ENCODE results near the gene SOD3. TPM values are rescaled to one million over a fixed set of nuclear protein-coding genes. Genes with fewer than 3 reads are reported as not detected.

Gene SOD3
- total and polyA plus RNA-seq, 2 of the 13 experiments (the other 11 are each of a cell fraction or from before 2014, with no cell fraction given): 0.04 TPM; not detected in 1

DNA sequence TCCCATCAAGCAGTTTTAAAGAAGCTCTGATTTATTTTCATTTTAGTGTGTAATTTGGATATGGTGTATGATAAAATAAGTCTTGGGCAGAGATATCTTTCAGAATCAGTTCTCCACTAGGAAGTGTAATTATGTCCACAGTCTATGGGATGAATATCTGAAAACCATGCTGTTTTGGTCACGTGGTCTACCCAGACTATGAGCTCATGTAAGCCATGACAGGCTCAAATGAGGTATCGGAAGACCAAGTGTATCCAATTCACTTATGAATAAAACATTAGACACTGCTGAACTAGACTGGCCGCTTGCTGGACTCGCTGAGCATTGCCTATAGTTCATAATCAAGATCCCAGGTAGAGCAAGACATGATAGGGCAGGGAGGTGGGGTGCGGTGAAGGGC, 50.5 kb downstream of the SOD3 start:
- Histone ChIP-seq H4K20me1 (ENCODE audit: insufficient read depth, low read length) (no peaks in the 10 kb centered on the region), H3K4me2 (ENCODE audit: low read depth, low read length) (no peak overlapping the region), H3K4me3 (replicated peaks in 1 of 3; ENCODE audit: insufficient read depth in 1 of 3, low read depth in 2 of 3, low read length in 3 of 3) (no peak overlapping the region), H3K9ac (ENCODE audit: insufficient read depth, low read depth, low read length) (no peak overlapping the region), H3K4me1 (ENCODE audit: insufficient read depth, low read length) (peaks cover 13% of the 10 kb centered on the region), H3K27ac (ENCODE audit: extremely low read length, insufficient read depth, low read length) (no peak overlapping the region), H3K79me2 (ENCODE audit: insufficient read depth, low read length) (no peaks in the 10 kb centered on the region), H2AFZ (ENCODE audit: low read length) (no peak overlapping the region), H3K27me3 (ENCODE audit: control insufficient read depth in 1 of 2, insufficient read depth in 2 of 2, low read length in 2 of 2) (no peaks in the 10 kb centered on the region), H3K9me3 (ENCODE audit: low read length) (no peaks in the 10 kb centered on the region), H3K36me3 (replicated peaks in 1 of 2; ENCODE audit: control insufficient read depth in 1 of 2, insufficient read depth in 2 of 2, low read length in 2 of 2) (no peaks in the 10 kb centered on the region)
- intact Hi-C loops (cut with micrococcal nuclease; ENCODE audit: unreplicated experiment) (no loop called here), in situ Hi-C loops (cut with HindIII; ENCODE audit: extremely low pct_ligation_motif_present, low pct_unique_long_range_greater_than_20kb) (no loop called here)
- FAIRE-seq (no peak), DNase-seq (ENCODE audit: low spot score) (no peak), ATAC-seq (no peak)
- POLR2A ChIA-PET: no interaction called here
- TF ChIP-seq, protein P1, sequence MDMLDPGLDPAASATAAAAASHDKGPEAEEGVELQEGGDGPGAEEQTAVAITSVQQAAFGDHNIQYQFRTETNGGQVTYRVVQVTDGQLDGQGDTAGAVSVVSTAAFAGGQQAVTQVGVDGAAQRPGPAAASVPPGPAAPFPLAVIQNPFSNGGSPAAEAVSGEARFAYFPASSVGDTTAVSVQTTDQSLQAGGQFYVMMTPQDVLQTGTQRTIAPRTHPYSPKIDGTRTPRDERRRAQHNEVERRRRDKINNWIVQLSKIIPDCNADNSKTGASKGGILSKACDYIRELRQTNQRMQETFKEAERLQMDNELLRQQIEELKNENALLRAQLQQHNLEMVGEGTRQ (IDR thresholded peaks at IDR 0.05; ENCODE audit: low read depth, low read length): peak; percentile 45
- TF ChIP-seq, protein P1 (CRISPR knock-in tag; IDR thresholded peaks at IDR 0.05; ENCODE audit: borderline replicate concordance): no peak
- TF ChIP-seq, protein P2, sequence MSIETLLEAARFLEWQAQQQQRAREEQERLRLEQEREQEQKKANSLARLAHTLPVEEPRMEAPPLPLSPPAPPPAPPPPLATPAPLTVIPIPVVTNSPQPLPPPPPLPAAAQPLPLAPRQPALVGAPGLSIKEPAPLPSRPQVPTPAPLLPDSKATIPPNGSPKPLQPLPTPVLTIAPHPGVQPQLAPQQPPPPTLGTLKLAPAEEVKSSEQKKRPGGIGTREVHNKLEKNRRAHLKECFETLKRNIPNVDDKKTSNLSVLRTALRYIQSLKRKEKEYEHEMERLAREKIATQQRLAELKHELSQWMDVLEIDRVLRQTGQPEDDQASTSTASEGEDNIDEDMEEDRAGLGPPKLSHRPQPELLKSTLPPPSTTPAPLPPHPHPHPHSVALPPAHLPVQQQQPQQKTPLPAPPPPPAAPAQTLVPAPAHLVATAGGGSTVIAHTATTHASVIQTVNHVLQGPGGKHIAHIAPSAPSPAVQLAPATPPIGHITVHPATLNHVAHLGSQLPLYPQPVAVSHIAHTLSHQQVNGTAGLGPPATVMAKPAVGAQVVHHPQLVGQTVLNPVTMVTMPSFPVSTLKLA (IDR thresholded peaks at IDR 0.05): 0 out of 2 replicates have a peak, but pooled peaks have one; percentile 14
- TF ChIP-seq NKX3-1 (CRISPR knock-in tag; IDR thresholded peaks at IDR 0.05) (no peak), RAD51 (IDR thresholded peaks at IDR 0.05; ENCODE audit: borderline replicate concordance) (peak; percentile 47; the same call in 1 of the 2 replicates)
- no TSS peak for BruUV-seq (replicated peaks)
- CTCF ChIA-PET (ENCODE audit: low intra/inter-chr PET ratio, low total read pairs): no interaction called here
- 57% methylated on average over 3 of the region's 5 CpGs for WGBS (ENCODE audit: low lambda C conversion rate)

DNA sequence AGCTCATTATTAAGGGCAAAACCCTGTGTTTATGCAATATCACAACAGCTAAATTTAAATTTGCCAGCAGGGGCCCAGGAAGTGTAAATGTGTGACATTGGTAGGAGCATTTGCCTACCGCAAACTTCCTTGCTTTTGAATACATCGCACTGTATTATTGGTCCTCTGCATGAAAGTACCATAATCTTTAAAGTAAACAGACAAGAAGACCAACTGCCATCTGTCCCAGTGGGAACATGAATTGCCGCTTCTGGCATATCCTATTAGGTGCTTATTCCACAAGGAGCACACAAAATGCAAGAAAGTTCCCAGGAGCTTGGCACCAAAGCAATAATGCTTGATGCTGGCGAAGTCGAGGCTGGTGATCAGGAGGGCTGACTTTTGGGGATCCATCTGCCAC, 51.3 kb downstream of the SOD3 start:
- Histone ChIP-seq H3K9ac (ENCODE audit: insufficient read depth, low read depth, low read length) (no peak overlapping the region), H3K4me3 (replicated peaks in 1 of 3; ENCODE audit: insufficient read depth in 1 of 3, low read depth in 2 of 3, low read length in 3 of 3) (no peak overlapping the region), H2AFZ (ENCODE audit: low read length) (no peak overlapping the region), H4K20me1 (ENCODE audit: insufficient read depth, low read length) (no peaks in the 10 kb centered on the region), H3K27me3 (ENCODE audit: control insufficient read depth in 1 of 2, insufficient read depth in 2 of 2, low read length in 2 of 2) (no peaks in the 10 kb centered on the region), H3K4me1 (ENCODE audit: insufficient read depth, low read length) (peaks cover 13% of the 10 kb centered on the region), H3K4me2 (ENCODE audit: low read depth, low read length) (no peak overlapping the region), H3K9me3 (ENCODE audit: low read length) (no peaks in the 10 kb centered on the region), H3K27ac (ENCODE audit: extremely low read length, insufficient read depth, low read length) (no peak overlapping the region), H3K36me3 (replicated peaks in 1 of 2; ENCODE audit: control insufficient read depth in 1 of 2, insufficient read depth in 2 of 2, low read length in 2 of 2) (no peaks in the 10 kb centered on the region), H3K79me2 (ENCODE audit: insufficient read depth, low read length) (no peaks in the 10 kb centered on the region)
- DNase-seq (ENCODE audit: low spot score) (no peak), FAIRE-seq (no peak), ATAC-seq (no peak)
- intact Hi-C loops (cut with micrococcal nuclease; ENCODE audit: unreplicated experiment): no loop called here
- BruUV-seq (replicated peaks): no TSS peak
- ChIA-PET CTCF (ENCODE audit: low intra/inter-chr PET ratio, low total read pairs) (no interaction called here), POLR2A (no interaction called here)
- 63% methylated on average over 5 of the region's 5 CpGs for WGBS (ENCODE audit: low lambda C conversion rate)
- in situ Hi-C loops (cut with HindIII; ENCODE audit: extremely low pct_ligation_motif_present, low pct_unique_long_range_greater_than_20kb): no loop called here
- TF ChIP-seq ETV5 (CRISPR knock-in tag; IDR thresholded peaks at IDR 0.05; ENCODE audit: borderline replicate concordance): no peak
- TF ChIP-seq HDAC6 (IDR thresholded peaks at IDR 0.05; ENCODE audit: low read depth, low read length): no peak
- no peak for TF ChIP-seq ZNF749 (CRISPR knock-in tag; IDR thresholded peaks at IDR 0.05; ENCODE audit: borderline replicate concordance)
- no peak for TF ChIP-seq ZFP36L1 (CRISPR knock-in tag; IDR thresholded peaks at IDR 0.05)
- TF ChIP-seq, protein P3, sequence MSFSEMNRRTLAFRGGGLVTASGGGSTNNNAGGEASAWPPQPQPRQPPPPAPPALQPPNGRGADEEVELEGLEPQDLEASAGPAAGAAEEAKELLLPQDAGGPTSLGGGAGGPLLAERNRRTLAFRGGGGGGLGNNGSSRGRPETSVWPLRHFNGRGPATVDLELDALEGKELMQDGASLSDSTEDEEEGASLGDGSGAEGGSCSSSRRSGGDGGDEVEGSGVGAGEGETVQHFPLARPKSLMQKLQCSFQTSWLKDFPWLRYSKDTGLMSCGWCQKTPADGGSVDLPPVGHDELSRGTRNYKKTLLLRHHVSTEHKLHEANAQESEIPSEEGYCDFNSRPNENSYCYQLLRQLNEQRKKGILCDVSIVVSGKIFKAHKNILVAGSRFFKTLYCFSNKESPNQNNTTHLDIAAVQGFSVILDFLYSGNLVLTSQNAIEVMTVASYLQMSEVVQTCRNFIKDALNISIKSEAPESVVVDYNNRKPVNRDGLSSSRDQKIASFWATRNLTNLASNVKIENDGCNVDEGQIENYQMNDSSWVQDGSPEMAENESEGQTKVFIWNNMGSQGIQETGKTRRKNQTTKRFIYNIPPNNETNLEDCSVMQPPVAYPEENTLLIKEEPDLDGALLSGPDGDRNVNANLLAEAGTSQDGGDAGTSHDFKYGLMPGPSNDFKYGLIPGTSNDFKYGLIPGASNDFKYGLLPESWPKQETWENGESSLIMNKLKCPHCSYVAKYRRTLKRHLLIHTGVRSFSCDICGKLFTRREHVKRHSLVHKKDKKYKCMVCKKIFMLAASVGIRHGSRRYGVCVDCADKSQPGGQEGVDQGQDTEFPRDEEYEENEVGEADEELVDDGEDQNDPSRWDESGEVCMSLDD (CRISPR knock-in tag; IDR thresholded peaks at IDR 0.05; ENCODE audit: borderline replicate concordance): no peak
- TF ChIP-seq TCF7L2 (IDR thresholded peaks at IDR 0.05; ENCODE audit: low read depth, low read length): no peak
- TF ChIP-seq ZFP37 (CRISPR knock-in tag; IDR thresholded peaks at IDR 0.05; ENCODE audit: borderline replicate concordance): no peak
- TF ChIP-seq ZNF30 (CRISPR knock-in tag; IDR thresholded peaks at IDR 0.05): no peak
